Natural killer cell (primary cell): ENCODE measurements around the gene RAI1. TPM values are rescaled to one million over a fixed set of nuclear protein-coding genes. Genes with fewer than 3 reads are reported as not detected.

ENCODE experiments used
- ATAC-seq, 3 donors: fragments of 150-1000 bp in 2 of 3; fragments of 200-7000 bp in 1 of 3; cut with Tn5 transposase; 1 replicate in 1 of 3; 2 replicates in 2 of 3; pipeline ENCODE4 v1.10.0; 2021; ENCODE audit warnings: mild to moderate bottlenecking in 2 of 3, moderate library complexity in 2 of 3
- DNase-seq, 2 donors: peaks; one replicate each; pipeline versions ENCODE4 v3.0.0 to v3.0.0-alpha.2; 2013 to 2021; ENCODE audit warnings: mixed read lengths in 1 of 2
- H3K27ac ChIP-seq: one replicate; pipeline ENCODE4 v1.5.1; 2013; ENCODE audit warnings: mild to moderate bottlenecking, low read length
- H3K27me3 ChIP-seq: one replicate; pipeline ENCODE4 v1.6.1; 2013; ENCODE audit warnings: low read length; ENCODE audit not compliant: control insufficient read depth, insufficient read depth
- H3K36me3 ChIP-seq: one replicate; pipeline ENCODE4 v1.6.1; 2013; ENCODE audit warnings: low read length; ENCODE audit not compliant: control insufficient read depth, insufficient read depth
- H3K4me1 ChIP-seq: one replicate; pipeline ENCODE4 v1.6.1; 2013; ENCODE audit warnings: low read length; ENCODE audit not compliant: control insufficient read depth, insufficient read depth
- H3K4me3 ChIP-seq: one replicate; pipeline ENCODE4 v1.5.1; 2013; ENCODE audit warnings: low read length
- H3K9me3 ChIP-seq: one replicate; pipeline ENCODE4 v1.6.1; 2013; ENCODE audit warnings: low read length; ENCODE audit not compliant: control insufficient read depth, insufficient read depth
- H3K27ac Mint-ChIP-seq, 2 donors: one replicate each; pipeline ENCODE4 v1.8.0; 2022; ENCODE audit warnings: mild to moderate bottlenecking in 2 of 2, mixed read lengths in 2 of 2, moderate library complexity in 1 of 2
- H3K27me3 Mint-ChIP-seq, 2 donors: one replicate each; pipeline ENCODE4 v1.8.0; 2022; ENCODE audit warnings: low read depth in 2 of 2, mixed read lengths in 2 of 2
- H3K36me3 Mint-ChIP-seq: one replicate; pipeline ENCODE4 v1.8.0; 2022; ENCODE audit warnings: mixed read lengths
- H3K4me1 Mint-ChIP-seq, 2 donors: one replicate each; pipeline ENCODE4 v1.8.0; 2022; ENCODE audit warnings: mixed read lengths in 2 of 2
- H3K4me3 Mint-ChIP-seq: one replicate; pipeline ENCODE4 v1.8.0; 2022; ENCODE audit warnings: mild to moderate bottlenecking, moderate library complexity, mixed read lengths
- H3K9me3 Mint-ChIP-seq, 2 donors: one replicate each; pipeline ENCODE4 v1.8.0; 2022; ENCODE audit warnings: mixed read lengths in 2 of 2
- WGBS: methylation state at CpG from one replicate; pipeline ENCODE4 v1.1.7; 2013; ENCODE audit warnings: missing lambda C conversion rate; ENCODE audit not compliant: insufficient coverage; 5-methylcytosine and 5-hydroxymethylcytosine counted together
- intact Hi-C: fragments of 100-400 bp; cut with micrococcal nuclease; formaldehyde crosslinking; loops from one replicate; pipeline ENCODE4 v1.14.2; 2022
- total RNA-seq, 4 donors: library from RNA; stranded (reverse); fragments of 120-200 nt in 1 of 4; gene quantifications; one replicate each; pipeline versions ENCODE4 v1.2.3 to v1.2.4, GENCODE V29; 2013 to 2022
- TF ChIP-seq, protein P1 (sequence below): fragments of 200-600 bp; IDR thresholded peaks from one replicate; pipeline ENCODE4 v1.8.0; 2022; ENCODE audit warnings: antibody characterized with exemption

Gene RAI1
- total RNA-seq, 3 donors from 2014 or later (not counting 1 experiment from before 2014, with no cell fraction given) = 39.8 to 55.0 (median 49.4) TPM

DNA sequence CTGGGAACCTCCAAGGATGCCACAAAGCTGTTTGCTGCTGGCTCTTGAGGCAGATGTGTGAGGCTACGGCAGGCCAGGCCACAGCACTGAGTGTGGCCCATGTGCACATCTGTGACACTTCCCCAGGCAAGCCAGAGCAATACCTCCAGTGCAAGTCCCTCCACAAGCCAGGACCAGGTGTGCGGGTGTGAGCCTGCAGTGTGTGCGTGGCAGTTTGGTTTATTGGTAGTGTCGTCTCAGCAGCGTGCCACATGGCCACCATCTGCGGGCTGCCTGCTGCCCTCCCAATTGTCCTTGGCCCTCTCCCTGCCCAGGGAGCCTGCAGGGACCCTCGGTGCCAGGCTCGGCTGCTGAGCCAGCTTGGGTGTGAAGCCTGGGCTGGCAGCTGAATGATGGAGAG, 165.4 kb downstream of the RAI1 start:
- Mint-ChIP-seq H3K36me3 (no peaks in the 10 kb centered on the region), H3K27ac (no peak overlapping the region), H3K27me3 (no peaks in the 10 kb centered on the region), H3K4me1 (peaks cover 41 to 48% of the 10 kb centered on the region in 2 donors), H3K4me3 (no peak overlapping the region), H3K9me3 (no peaks in the 10 kb centered on the region)
- Histone ChIP-seq H3K27me3 (no peaks in the 10 kb centered on the region), H3K27ac (no peak overlapping the region), H3K4me1 (peaks cover 50% of the 10 kb centered on the region), H3K9me3 (no peaks in the 10 kb centered on the region), H3K4me3 (no peak overlapping the region), H3K36me3 (no peaks in the 10 kb centered on the region)
- ATAC-seq (no peak), DNase-seq (no peak)
- intact Hi-C loops = no loop called here
- 96% methylated on average over 8 of the region's 8 CpGs for WGBS
- TF ChIP-seq, protein P1, sequence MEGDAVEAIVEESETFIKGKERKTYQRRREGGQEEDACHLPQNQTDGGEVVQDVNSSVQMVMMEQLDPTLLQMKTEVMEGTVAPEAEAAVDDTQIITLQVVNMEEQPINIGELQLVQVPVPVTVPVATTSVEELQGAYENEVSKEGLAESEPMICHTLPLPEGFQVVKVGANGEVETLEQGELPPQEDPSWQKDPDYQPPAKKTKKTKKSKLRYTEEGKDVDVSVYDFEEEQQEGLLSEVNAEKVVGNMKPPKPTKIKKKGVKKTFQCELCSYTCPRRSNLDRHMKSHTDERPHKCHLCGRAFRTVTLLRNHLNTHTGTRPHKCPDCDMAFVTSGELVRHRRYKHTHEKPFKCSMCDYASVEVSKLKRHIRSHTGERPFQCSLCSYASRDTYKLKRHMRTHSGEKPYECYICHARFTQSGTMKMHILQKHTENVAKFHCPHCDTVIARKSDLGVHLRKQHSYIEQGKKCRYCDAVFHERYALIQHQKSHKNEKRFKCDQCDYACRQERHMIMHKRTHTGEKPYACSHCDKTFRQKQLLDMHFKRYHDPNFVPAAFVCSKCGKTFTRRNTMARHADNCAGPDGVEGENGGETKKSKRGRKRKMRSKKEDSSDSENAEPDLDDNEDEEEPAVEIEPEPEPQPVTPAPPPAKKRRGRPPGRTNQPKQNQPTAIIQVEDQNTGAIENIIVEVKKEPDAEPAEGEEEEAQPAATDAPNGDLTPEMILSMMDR = no peak

DNA sequence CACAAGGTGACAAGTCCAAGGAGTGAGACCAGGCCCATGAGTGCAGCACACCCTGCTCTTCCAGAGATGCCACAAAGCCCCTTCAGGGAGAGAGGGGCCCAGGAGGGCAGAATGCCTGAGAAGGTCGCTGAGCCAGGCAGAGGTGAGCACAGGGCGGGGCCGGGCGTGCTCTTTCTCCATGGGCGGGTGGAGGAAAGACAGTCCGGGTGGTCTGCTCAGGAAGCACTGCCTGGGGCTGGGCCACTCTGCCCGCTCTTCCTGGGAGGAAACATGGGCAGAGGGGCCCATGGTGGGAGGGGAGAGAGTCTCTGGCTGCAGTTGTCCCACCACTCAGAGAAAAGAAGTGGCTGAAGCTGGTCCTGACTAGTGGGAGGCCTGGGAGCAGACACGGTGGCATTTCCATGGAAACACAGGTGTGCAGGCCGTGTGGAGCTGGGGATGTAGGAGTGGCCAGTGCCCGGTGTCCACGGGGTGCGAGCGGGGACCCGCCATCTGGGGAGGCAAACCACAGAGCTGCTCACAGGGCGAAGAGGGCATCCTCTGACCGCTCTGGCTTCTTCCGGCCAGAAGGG, 165.9 kb downstream of the RAI1 start:
- no peaks in the 10 kb centered on the region for H3K9me3 ChIP-seq
- Mint-ChIP-seq H3K4me1 (peaks cover 46 to 54% of the 10 kb centered on the region in 2 donors), H3K36me3 (no peaks in the 10 kb centered on the region), H3K27me3 (no peaks in the 10 kb centered on the region), H3K4me3 (no peak overlapping the region), H3K27ac (no peak overlapping the region), H3K9me3 (no peaks in the 10 kb centered on the region)
- no peak for DNase-seq
- TF ChIP-seq, protein P1 = no peak
- H3K4me1 ChIP-seq = peaks cover 55% of the 10 kb centered on the region
- H3K27ac ChIP-seq = no peak overlapping the region
- WGBS = 89% methylated on average over 17 of the region's 17 CpGs
- H3K36me3 ChIP-seq = no peaks in the 10 kb centered on the region
- ATAC-seq = no peak
- no peak overlapping the region for H3K4me3 ChIP-seq
- no peaks in the 10 kb centered on the region for H3K27me3 ChIP-seq
- intact Hi-C loops = no loop called here

DNA sequence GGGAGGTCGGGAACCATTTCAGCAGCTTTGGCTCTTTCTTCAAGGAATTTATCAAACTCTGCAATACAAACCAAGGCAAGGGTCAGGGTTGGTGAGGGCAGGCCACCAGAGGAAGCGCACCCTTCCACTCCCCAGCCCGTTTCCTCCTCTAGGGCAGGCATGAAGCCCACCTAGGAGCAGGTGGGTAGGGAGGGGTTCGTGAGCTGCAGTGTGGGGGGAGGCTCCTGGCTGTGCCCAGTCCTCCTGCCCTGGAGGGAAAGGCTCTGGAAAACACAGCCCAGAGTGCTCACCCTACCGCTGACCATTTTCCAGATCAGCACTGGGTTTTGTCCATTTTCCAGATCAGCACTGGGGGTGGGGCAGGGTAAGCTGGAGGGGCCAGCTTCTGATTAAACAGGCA, 166.5 kb downstream of the RAI1 start:
- H3K36me3 ChIP-seq = no peaks in the 10 kb centered on the region
- H3K27ac Mint-ChIP-seq = peak overlapping the region in 1 of 2 donors; percentile 96
- ATAC-seq (no peak), DNase-seq (no peak)
- H3K27me3 Mint-ChIP-seq = no peaks in the 10 kb centered on the region
- no peaks in the 10 kb centered on the region for H3K36me3 Mint-ChIP-seq
- H3K4me3 ChIP-seq = no peak overlapping the region
- no peak overlapping the region for H3K27ac ChIP-seq
- H3K4me1 Mint-ChIP-seq = peaks cover 47 to 55% of the 10 kb centered on the region in 2 donors
- no peak overlapping the region for H3K4me3 Mint-ChIP-seq
- TF ChIP-seq, protein P1 = no peak
- peaks cover 57% of the 10 kb centered on the region for H3K4me1 ChIP-seq
- H3K27me3 ChIP-seq = no peaks in the 10 kb centered on the region
- WGBS = 95% methylated on average over 4 of the region's 5 CpGs
- H3K9me3 ChIP-seq = no peaks in the 10 kb centered on the region
- no peaks in the 10 kb centered on the region for H3K9me3 Mint-ChIP-seq
- intact Hi-C loops = no loop called here
